Measurements from ENCODE around the gene GMNC.

- TF ChIP-seq POLR2A (IDR thresholded peaks at IDR 0.05) (no peak), CTCF (IDR thresholded peaks at IDR 0.05) (no peak)
Measured at GRCh38 chr3:190848870-190849269, 13.6 kb downstream of the GMNC start.

All from heart left ventricle (tissue), 13 donors.